Activated CD4-positive, alpha-beta memory T cell treated with anti-CD3 and anti-CD28 coated beads, Interleukin-2, amount 10 ng/mL, durations not matched to agents 7 days and 5 days (primary cell): ENCODE measurements around the gene OR8D4. TPM values are rescaled to one million over a fixed set of nuclear protein-coding genes. Genes with fewer than 3 reads are reported as not detected.
"Not testable (repeated sequence)": the region's sequence is repeated elsewhere in the genome, so short reads cannot be mapped to it uniquely, and the experiment has no call there.

Experiments
- CTCF ChIA-PET: fragments of 350-600 bp; sonication (Branson Sonifier 250); formaldehyde crosslinking; loops from one replicate; lab custom pipeline; 2021; ENCODE audit warnings: antibody characterized with exemption, inconsistent platforms; lab: Charles Lee
- POLR2A ChIA-PET: fragments of 350-600 bp; sonication (Branson Sonifier 250); formaldehyde crosslinking; loops from one replicate; lab custom pipeline; 2021; ENCODE audit warnings: antibody characterized with exemption; lab: Charles Lee
- DNase-seq: peaks from one replicate; pipeline ENCODE4 v3.0.0-alpha.2; 2020
- H3K27ac Mint-ChIP-seq: one replicate; pipeline ENCODE4 v1.8.0; 2021; ENCODE audit warnings: mild to moderate bottlenecking, mixed read lengths
- H3K27me3 Mint-ChIP-seq: one replicate; pipeline ENCODE4 v1.8.0; 2021; ENCODE audit warnings: mixed read lengths
- H3K36me3 Mint-ChIP-seq: one replicate; pipeline ENCODE4 v1.8.0; 2021; ENCODE audit warnings: low read depth, mixed read lengths
- H3K4me1 Mint-ChIP-seq: one replicate; pipeline ENCODE4 v1.8.0; 2021; ENCODE audit warnings: mixed read lengths
- H3K4me3 Mint-ChIP-seq: one replicate; pipeline ENCODE4 v1.8.0; 2021; ENCODE audit warnings: mild to moderate bottlenecking, mixed read lengths
- H3K9me3 Mint-ChIP-seq: one replicate; pipeline ENCODE4 v1.8.0; 2021; ENCODE audit warnings: mixed read lengths
- total RNA-seq, 2 experiments: library from RNA; stranded (reverse); gene quantifications; one replicate each; pipeline ENCODE4 v1.2.3, GENCODE V29; 2021

The OR8D4 gene
- not detected for total RNA-seq

- H3K27ac Mint-ChIP-seq: no peak within 1 kb of the TSS
Measured at GRCh38 chr11:123901867-123902266, at the start of gene OR8D4. OR8D4 (plus strand) TSS chr11:123902167; CDS start chr11:123906432, 4,265 bp downstream.

DNA sequence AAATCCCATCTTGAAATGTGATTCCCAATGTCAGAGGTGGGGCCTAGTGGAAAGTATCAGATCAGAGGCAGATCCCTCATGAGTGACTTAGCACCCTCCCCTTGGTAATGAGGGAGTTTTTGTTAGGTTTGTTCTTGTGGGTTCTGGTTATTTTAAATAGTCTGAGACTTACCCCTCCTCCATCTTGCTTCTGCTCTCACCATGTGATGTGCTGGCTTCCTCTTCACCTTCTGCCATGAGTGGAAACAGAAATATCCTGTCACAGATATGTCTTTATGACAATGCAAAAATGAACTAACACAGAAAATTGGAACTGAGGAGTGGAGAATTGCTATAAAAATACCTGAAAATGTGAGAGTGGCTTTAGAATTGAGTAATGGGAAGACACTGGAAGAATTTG, 49.6 kb upstream of the OR8D4 start:
- Mint-ChIP-seq H3K27me3 (no peaks in the 10 kb centered on the region), H3K4me1 (no peaks in the 10 kb centered on the region), H3K27ac (no peak overlapping the region), H3K36me3 (no peaks in the 10 kb centered on the region), H3K9me3 (no peaks in the 10 kb centered on the region), H3K4me3 (no peak overlapping the region)
- no peak for DNase-seq
- ChIA-PET CTCF (no interaction called here), POLR2A (no interaction called here)

More at GRCh38 chr11:123901867-123902266, at the start of gene OR8D4:
- POLR2A ChIA-PET: no interaction called here
- Mint-ChIP-seq H3K4me1 (no peaks in the 10 kb centered on the region), H3K36me3 (no peaks in the 10 kb centered on the region), H3K27me3 (no peaks in the 10 kb centered on the region), H3K9me3 (no peaks in the 10 kb centered on the region), H3K4me3 (no peak within 1 kb of the TSS)
- no peak for DNase-seq
- CTCF ChIA-PET: no interaction called here

- Mint-ChIP-seq H3K4me1 (no peaks in the 10 kb centered on the region), H3K36me3 (no peaks in the 10 kb centered on the region), H3K27me3 (no peaks in the 10 kb centered on the region), H3K9me3 (no peaks in the 10 kb centered on the region), H3K4me3 (no peak overlapping the region), H3K27ac (no peak overlapping the region)
- ChIA-PET POLR2A (no interaction called here), CTCF (no interaction called here)
- no peak for DNase-seq
Measured at GRCh38 chr11:123853038-123853437, 48.9 kb upstream of the OR8D4 start.

GRCh38 chr11:123856444-123856843, 45.5 kb upstream of the OR8D4 start:
- Mint-ChIP-seq H3K9me3 (no peaks in the 10 kb centered on the region), H3K27me3 (no peaks in the 10 kb centered on the region), H3K4me3 (no peak overlapping the region), H3K4me1 (no peaks in the 10 kb centered on the region), H3K27ac (no peak overlapping the region), H3K36me3 (no peaks in the 10 kb centered on the region)
- DNase-seq: no peak
- CTCF ChIA-PET: no interaction called here
- POLR2A ChIA-PET: no interaction called here

DNA sequence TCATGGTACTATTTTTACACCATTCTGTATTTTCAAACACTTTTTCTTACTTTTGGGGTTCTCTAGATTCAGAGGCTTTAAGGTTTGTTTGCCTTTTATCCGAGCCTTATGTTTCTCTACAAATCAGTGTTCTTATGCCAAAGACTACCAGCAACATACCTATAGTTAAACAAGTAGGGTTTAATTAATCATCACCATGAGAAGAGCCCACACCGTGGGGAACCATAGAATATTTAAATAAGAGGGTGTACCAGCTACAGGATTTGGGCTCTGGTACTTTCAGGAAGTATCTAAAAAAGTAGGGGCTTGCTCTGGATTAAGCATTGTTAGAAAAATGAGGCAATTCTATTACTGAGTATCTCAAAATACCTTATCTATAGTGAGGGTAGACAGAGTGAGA, 42.2 kb upstream of the OR8D4 start:
- ChIA-PET POLR2A (no interaction called here), CTCF (no interaction called here)
- no peak overlapping the region for H3K27ac Mint-ChIP-seq
- DNase-seq: no peak
- no peaks in the 10 kb centered on the region for H3K9me3 Mint-ChIP-seq
- H3K4me3 Mint-ChIP-seq: no peak overlapping the region
- no peaks in the 10 kb centered on the region for H3K36me3 Mint-ChIP-seq
- no peaks in the 10 kb centered on the region for H3K4me1 Mint-ChIP-seq
- no peaks in the 10 kb centered on the region for H3K27me3 Mint-ChIP-seq

GRCh38 chr11:123865293-123865692, 36.7 kb upstream of the OR8D4 start:
- DNase-seq, H3K27ac Mint-ChIP-seq, H3K27me3 Mint-ChIP-seq, POLR2A ChIA-PET, CTCF ChIA-PET, H3K9me3 Mint-ChIP-seq, H3K36me3 Mint-ChIP-seq, H3K4me1 Mint-ChIP-seq, H3K4me3 Mint-ChIP-seq: not testable (repeated sequence)

DNA sequence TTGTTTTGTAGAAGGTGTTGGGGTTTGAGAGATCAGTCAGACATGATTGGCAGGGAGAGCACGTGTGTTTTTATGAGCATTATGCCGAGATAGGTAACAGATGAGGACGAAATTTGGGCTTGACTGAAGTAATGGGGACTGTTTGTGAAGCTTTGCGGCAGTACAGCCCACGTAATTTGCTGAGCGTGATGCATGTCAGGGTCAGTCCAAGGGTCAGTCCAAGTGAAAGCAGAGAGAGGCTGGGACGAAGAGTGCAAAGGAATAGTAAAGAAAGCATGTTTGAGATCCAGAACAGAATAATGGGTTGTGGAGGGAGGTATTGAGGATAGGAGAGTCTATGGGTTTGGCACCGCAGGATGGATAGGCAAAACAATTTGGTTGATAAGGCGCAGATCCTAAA, 34.2 kb upstream of the OR8D4 start:
- POLR2A ChIA-PET, H3K27me3 Mint-ChIP-seq, H3K4me3 Mint-ChIP-seq, H3K27ac Mint-ChIP-seq, DNase-seq, H3K4me1 Mint-ChIP-seq, H3K36me3 Mint-ChIP-seq, H3K9me3 Mint-ChIP-seq, CTCF ChIA-PET: not testable (repeated sequence)

DNA sequence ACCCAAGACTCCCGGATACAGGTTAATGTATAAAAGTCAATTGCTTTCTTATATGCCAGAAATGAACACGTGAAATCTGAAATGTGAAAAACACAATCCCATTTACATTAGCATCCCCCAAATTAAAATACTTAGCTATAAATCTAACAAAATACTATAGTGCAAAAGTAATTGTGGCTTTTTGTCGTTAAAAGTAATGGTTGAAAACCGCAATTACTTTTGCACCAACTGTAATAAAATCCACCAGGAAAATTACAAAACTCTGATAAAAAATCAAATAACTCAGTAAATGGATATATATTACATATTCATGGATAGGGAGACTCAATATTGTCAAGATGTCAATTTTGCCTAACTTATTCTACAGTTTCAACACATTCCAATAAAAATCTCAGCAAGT, 21.1 kb upstream of the OR8D4 start:
- Mint-ChIP-seq H3K27ac (no peak overlapping the region), H3K9me3 (no peaks in the 10 kb centered on the region), H3K4me1 (no peaks in the 10 kb centered on the region), H3K4me3 (no peak overlapping the region), H3K36me3 (no peaks in the 10 kb centered on the region), H3K27me3 (no peaks in the 10 kb centered on the region)
- DNase-seq: no peak
- POLR2A ChIA-PET: no interaction called here
- CTCF ChIA-PET: no interaction called here

- ChIA-PET POLR2A (no interaction called here), CTCF (no interaction called here)
- Mint-ChIP-seq H3K27me3 (no peaks in the 10 kb centered on the region), H3K36me3 (no peaks in the 10 kb centered on the region), H3K9me3 (no peaks in the 10 kb centered on the region), H3K4me3 (no peak within 1 kb of the TSS), H3K27ac (no peak within 1 kb of the TSS), H3K4me1 (no peaks in the 10 kb centered on the region)
- no peak for DNase-seq
Measured at GRCh38 chr11:123885570-123885969, 16.4 kb upstream of the OR8D4 start, which contains the start of gene TMEM225. TMEM225 (minus strand) TSS chr11:123885670; CDS start chr11:123885425, 245 bp downstream.

DNA sequence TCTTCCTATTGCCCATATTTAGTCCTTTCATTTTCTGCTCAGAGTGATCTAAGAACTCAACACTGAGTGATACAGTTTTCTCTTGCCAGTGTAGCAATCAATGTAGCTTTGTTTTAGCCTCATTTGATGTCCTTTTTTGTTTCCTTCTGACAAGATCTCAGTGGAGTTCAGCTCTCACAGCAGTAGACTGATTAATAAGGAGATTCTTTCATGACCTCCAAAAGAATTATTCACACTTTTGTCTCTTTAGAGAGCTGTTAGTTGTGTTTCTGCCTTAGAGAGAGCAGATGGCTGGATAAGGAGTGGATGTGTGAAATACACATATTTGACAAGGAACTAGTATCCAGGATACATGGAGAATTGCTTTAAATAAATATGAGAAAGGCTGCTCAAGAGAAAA, 9.9 kb upstream of the OR8D4 start:
- no peaks in the 10 kb centered on the region for H3K4me1 Mint-ChIP-seq
- no peaks in the 10 kb centered on the region for H3K27me3 Mint-ChIP-seq
- CTCF ChIA-PET: no interaction called here
- H3K4me3 Mint-ChIP-seq: no peak overlapping the region
- no peaks in the 10 kb centered on the region for H3K9me3 Mint-ChIP-seq
- H3K27ac Mint-ChIP-seq: no peak overlapping the region
- DNase-seq: no peak
- H3K36me3 Mint-ChIP-seq: no peaks in the 10 kb centered on the region
- POLR2A ChIA-PET: no interaction called here

DNA sequence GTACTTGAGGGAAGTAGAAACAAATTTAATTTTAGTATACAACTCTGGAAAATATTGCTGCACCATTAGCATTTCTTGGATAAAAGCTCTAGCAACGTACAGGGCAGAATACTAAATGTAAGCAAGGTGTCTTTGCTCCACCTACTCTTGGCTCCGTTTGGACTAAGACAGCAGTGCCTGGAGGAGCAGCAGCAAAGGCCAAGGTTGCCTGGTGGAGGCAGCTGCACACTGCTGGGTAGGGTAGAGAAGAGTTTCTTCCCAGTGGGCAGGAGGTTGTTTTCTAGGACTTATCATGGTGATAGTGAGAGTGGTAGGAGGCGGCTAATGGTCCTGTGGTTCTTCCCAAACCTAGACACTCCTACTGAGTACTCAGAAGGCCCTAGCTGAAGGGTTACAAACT, 2.2 kb upstream of the OR8D4 start:
- no peaks in the 10 kb centered on the region for H3K4me1 Mint-ChIP-seq
- ChIA-PET CTCF (interaction anchor here (1.2 kb wide), 1 partner anchor 170 kb away, joined by 3 read pairs; no protein-coding TSS in a partner anchor), POLR2A (no interaction called here)
- no peaks in the 10 kb centered on the region for H3K36me3 Mint-ChIP-seq
- no peak overlapping the region for H3K27ac Mint-ChIP-seq
- H3K4me3 Mint-ChIP-seq: no peak overlapping the region
- no peaks in the 10 kb centered on the region for H3K27me3 Mint-ChIP-seq
- no peaks in the 10 kb centered on the region for H3K9me3 Mint-ChIP-seq
- DNase-seq: no peak

DNA sequence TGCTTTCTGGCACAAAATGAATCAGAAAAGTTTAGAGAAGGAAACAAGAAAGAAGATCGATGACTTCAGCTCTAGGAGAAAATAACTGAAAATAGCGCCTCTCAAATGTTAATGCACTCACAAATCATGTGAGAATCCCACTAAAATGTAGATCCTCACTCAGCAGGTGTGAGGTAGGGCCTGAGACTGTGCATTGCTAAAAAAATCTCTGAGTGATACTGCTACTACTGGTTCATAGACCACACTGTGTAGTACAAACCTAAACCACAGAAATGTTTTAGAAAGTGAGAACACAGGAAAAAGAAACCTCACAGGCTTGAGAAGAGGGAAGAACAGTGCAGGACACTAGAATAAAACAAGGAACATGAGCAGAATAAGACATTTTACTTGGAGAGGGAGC, 2.0 kb downstream of the OR8D4 start:
- ChIA-PET CTCF (no interaction called here), POLR2A (no interaction called here)
- peaks cover 3% of the 10 kb centered on the region for H3K27me3 Mint-ChIP-seq
- no peaks in the 10 kb centered on the region for H3K9me3 Mint-ChIP-seq
- no peak overlapping the region for H3K27ac Mint-ChIP-seq
- H3K4me1 Mint-ChIP-seq: no peaks in the 10 kb centered on the region
- no peaks in the 10 kb centered on the region for H3K36me3 Mint-ChIP-seq
- no peak overlapping the region for H3K4me3 Mint-ChIP-seq
- no peak for DNase-seq

DNA sequence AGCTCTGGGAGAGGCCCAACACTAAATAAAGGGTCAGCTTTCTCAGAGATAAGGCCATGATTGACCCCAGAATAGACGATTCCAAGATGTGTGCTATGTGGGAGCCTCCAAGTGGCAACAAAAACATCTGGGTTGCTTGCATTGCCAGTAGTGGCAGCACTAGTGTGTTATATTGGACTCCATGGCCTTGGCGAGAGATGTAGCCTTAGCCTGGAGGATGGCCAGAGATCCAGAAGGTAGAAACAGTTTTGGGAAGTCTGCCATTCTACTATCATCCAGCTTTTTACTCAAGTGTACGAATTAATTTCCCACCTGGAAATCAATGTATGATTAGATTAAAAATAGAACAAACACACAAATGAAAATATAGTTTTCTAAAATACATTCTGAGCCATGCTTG, 3.0 kb downstream of the OR8D4 start:
- Mint-ChIP-seq H3K9me3 (no peaks in the 10 kb centered on the region), H3K27me3 (peaks cover 3% of the 10 kb centered on the region), H3K4me3 (no peak overlapping the region), H3K4me1 (no peaks in the 10 kb centered on the region), H3K36me3 (no peaks in the 10 kb centered on the region), H3K27ac (no peak overlapping the region)
- POLR2A ChIA-PET: no interaction called here
- no peak for DNase-seq
- CTCF ChIA-PET: no interaction called here

- Mint-ChIP-seq H3K4me3 (no peak overlapping the region), H3K4me1 (no peaks in the 10 kb centered on the region), H3K36me3 (no peaks in the 10 kb centered on the region), H3K27ac (no peak overlapping the region), H3K27me3 (peaks cover 3% of the 10 kb centered on the region), H3K9me3 (no peaks in the 10 kb centered on the region)
- DNase-seq: no peak
- ChIA-PET POLR2A (no interaction called here), CTCF (no interaction called here)
Measured at GRCh38 chr11:123905826-123906225, 3.9 kb downstream of the OR8D4 start.
